ENCODE results near the gene MYO10.

MYO10 gene

DNA sequence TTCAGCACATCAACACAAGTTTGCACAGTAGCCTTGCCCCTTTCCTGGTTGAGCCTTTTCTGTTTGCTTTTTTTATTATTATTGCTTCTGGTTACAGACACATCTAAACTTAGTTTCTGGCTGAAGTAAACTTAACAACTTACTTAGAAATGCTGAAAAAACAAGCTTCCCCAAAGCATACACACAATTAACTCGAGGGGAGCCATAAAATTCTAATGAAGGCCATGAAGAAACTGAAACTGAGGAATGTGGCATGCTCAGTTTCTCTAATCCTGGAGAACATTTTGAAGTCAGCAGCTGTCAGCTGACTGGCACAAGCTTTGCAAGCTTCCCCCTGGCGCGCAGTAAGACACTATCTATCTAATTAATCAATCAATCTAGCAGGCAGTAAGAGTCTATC, 3.7 kb downstream of the MYO10 start:
- Histone ChIP-seq H3K27ac (no peak overlapping the region), H3K4me1 (no peaks in the 10 kb centered on the region), H3K27me3 (ENCODE audit: control insufficient read depth, insufficient read depth, low read length) (no peaks in the 10 kb centered on the region), H2AFZ (no peak overlapping the region), H3K36me3 (ENCODE audit: control insufficient read depth, insufficient read depth, low read length) (no peaks in the 10 kb centered on the region), H3K4me2 (ENCODE audit: low read length) (no peak overlapping the region), H3K9me3 (ENCODE audit: control insufficient read depth, low read length) (no peaks in the 10 kb centered on the region), H3K4me3 (ENCODE audit: low read depth, low read length) (no peak overlapping the region), H3K9ac (no peak overlapping the region), H3K79me2 (no peaks in the 10 kb centered on the region)
- no peak for TF ChIP-seq CTCF (IDR thresholded peaks at IDR 0.05)

DNA sequence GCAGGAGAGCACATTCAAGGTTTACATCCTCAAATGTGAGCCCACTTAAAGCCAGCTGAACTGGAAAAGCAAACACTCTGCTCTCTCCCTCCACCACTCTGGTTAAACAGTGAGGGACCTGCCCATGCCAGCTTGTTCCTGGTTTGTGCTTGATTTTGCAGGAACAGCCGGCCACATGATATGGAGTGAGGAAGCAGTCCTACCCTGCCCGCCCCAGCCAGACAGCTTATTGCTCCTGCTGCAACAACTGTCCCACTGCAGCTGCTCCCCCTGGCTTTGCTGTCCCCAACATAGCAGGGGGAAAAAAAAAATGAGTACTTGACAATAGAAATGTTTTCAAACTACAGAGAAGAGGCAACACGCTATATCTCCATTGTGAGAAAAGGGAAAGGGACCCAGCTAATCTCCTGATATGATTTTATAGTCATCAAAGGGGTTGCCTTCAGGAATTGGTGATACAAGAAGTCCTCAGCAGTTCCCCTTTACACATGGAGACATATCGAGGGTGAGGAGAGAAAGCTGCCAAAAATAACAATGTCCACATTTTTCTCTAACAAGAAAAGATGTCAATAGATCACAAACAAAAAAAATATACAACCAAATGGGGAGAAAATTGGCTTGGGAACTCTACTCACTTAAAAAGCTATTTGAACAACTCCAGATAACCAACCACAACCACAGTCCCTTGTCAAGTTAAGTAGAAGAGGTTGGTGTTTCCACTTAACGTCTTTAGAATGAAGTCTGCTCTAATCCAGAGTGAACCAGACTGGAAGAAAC, 4.6 kb downstream of the MYO10 start:
- Histone ChIP-seq H3K36me3 (ENCODE audit: control insufficient read depth, insufficient read depth, low read length) (no peaks in the 10 kb centered on the region), H3K9ac (no peak overlapping the region), H3K4me1 (no peaks in the 10 kb centered on the region), H3K4me2 (ENCODE audit: low read length) (no peak overlapping the region), H3K27me3 (ENCODE audit: control insufficient read depth, insufficient read depth, low read length) (no peaks in the 10 kb centered on the region), H3K79me2 (no peaks in the 10 kb centered on the region), H2AFZ (no peak overlapping the region), H3K27ac (no peak overlapping the region), H3K9me3 (ENCODE audit: control insufficient read depth, low read length) (no peaks in the 10 kb centered on the region), H3K4me3 (ENCODE audit: low read depth, low read length) (no peak overlapping the region)
- TF ChIP-seq CTCF (IDR thresholded peaks at IDR 0.05) = no peak

- TF ChIP-seq CTCF (IDR thresholded peaks at IDR 0.05) = no peak
- Histone ChIP-seq H3K27ac (no peak overlapping the region), H3K4me3 (ENCODE audit: low read depth, low read length) (no peak overlapping the region), H3K27me3 (ENCODE audit: control insufficient read depth, insufficient read depth, low read length) (no peaks in the 10 kb centered on the region), H2AFZ (no peak overlapping the region), H3K4me2 (ENCODE audit: low read length) (no peak overlapping the region), H3K9me3 (ENCODE audit: control insufficient read depth, low read length) (no peaks in the 10 kb centered on the region), H3K36me3 (ENCODE audit: control insufficient read depth, insufficient read depth, low read length) (no peaks in the 10 kb centered on the region), H3K4me1 (no peaks in the 10 kb centered on the region), H3K79me2 (no peaks in the 10 kb centered on the region), H3K9ac (no peak overlapping the region)
Observed at GRCh38 chr5:16930496-16930895, 5.6 kb downstream of the MYO10 start.

GRCh38 chr5:16929831-16930230, 6.3 kb downstream of the MYO10 start:
- H3K4me3 ChIP-seq (ENCODE audit: low read depth, low read length) = no peak overlapping the region
- no peak overlapping the region for H3K4me2 ChIP-seq (ENCODE audit: low read length)
- no peak overlapping the region for H2AFZ ChIP-seq
- TF ChIP-seq CTCF (IDR thresholded peaks at IDR 0.05) = no peak
- H3K9me3 ChIP-seq (ENCODE audit: control insufficient read depth, low read length) = no peaks in the 10 kb centered on the region
- H3K79me2 ChIP-seq = no peaks in the 10 kb centered on the region
- no peaks in the 10 kb centered on the region for H3K36me3 ChIP-seq (ENCODE audit: control insufficient read depth, insufficient read depth, low read length)
- H3K4me1 ChIP-seq = no peaks in the 10 kb centered on the region
- H3K9ac ChIP-seq = no peak overlapping the region
- no peaks in the 10 kb centered on the region for H3K27me3 ChIP-seq (ENCODE audit: control insufficient read depth, insufficient read depth, low read length)
- H3K27ac ChIP-seq = no peak overlapping the region

- Histone ChIP-seq H2AFZ (no peak overlapping the region), H3K27me3 (ENCODE audit: control insufficient read depth, insufficient read depth, low read length) (no peaks in the 10 kb centered on the region), H3K4me3 (ENCODE audit: low read depth, low read length) (no peak overlapping the region), H3K9ac (no peak overlapping the region), H3K36me3 (ENCODE audit: control insufficient read depth, insufficient read depth, low read length) (no peaks in the 10 kb centered on the region), H3K4me1 (no peaks in the 10 kb centered on the region), H3K27ac (no peak overlapping the region), H3K4me2 (ENCODE audit: low read length) (no peak overlapping the region), H3K79me2 (no peaks in the 10 kb centered on the region), H3K9me3 (ENCODE audit: control insufficient read depth, low read length) (no peaks in the 10 kb centered on the region)
- TF ChIP-seq CTCF (IDR thresholded peaks at IDR 0.05) = no peak
Observed at GRCh38 chr5:16929347-16929746, 6.7 kb downstream of the MYO10 start.
